WTC11 (cell line): Measurements from ENCODE around the gene VWA7.

Experiments used
- CREB1 ChIP-seq: sonication (generic); formaldehyde crosslinking; IDR thresholded peaks from 2 replicates; pipeline ENCODE4 v1.8.0; 2023; ENCODE audit warnings: mild to moderate bottlenecking, missing genetic modification reagents
- CTCF ChIP-seq: fragments of 200-600 bp; IDR thresholded peaks from 2 replicates; pipeline ENCODE4 v1.8.0; 2022; ENCODE audit warnings: antibody characterized with exemption
- ETV6 ChIP-seq: sonication (generic); formaldehyde crosslinking; IDR thresholded peaks from 2 replicates; pipeline ENCODE4 v1.8.1; 2022; ENCODE audit warnings: mild to moderate bottlenecking, missing genetic modification reagents
- FOXJ3 ChIP-seq: sonication (generic); formaldehyde crosslinking; IDR thresholded peaks from 2 replicates; pipeline ENCODE4 v1.9.0; 2021; ENCODE audit warnings: missing genetic modification reagents, mild to moderate bottlenecking, borderline replicate concordance
- MAX ChIP-seq: sonication (generic); formaldehyde crosslinking; IDR thresholded peaks from 2 replicates; pipeline ENCODE4 v1.8.0; 2022; ENCODE audit warnings: mild to moderate bottlenecking, missing genetic modification reagents
- NFYB ChIP-seq: sonication (generic); formaldehyde crosslinking; conservative IDR thresholded peaks from 2 replicates; pipeline ENCODE4 v1.8.0; 2022; ENCODE audit warnings: low read depth, missing genetic modification reagents
- TP53 ChIP-seq: sonication (generic); formaldehyde crosslinking; IDR thresholded peaks from 2 replicates; pipeline ENCODE4 v1.8.1; 2023; ENCODE audit warnings: mild to moderate bottlenecking, missing genetic modification reagents
- ZMAT4 ChIP-seq: fragments of 250-450 bp; sonication (Bioruptor Pico); IDR thresholded peaks from 2 replicates; pipeline ENCODE4 v1.9.0; 2021; ENCODE audit warnings: mild to moderate bottlenecking
- ZNF121 ChIP-seq: sonication (generic); formaldehyde crosslinking; IDR thresholded peaks from 2 replicates; pipeline ENCODE4 v1.8.0; 2023; ENCODE audit warnings: missing genetic modification reagents
- ZNF232 ChIP-seq: sonication (generic); formaldehyde crosslinking; IDR thresholded peaks from 2 replicates; pipeline ENCODE4 v1.8.0; 2022; ENCODE audit warnings: mild to moderate bottlenecking, missing genetic modification reagents
- TF ChIP-seq, protein P1 (sequence below): sonication (generic); formaldehyde crosslinking; IDR thresholded peaks from 2 replicates; pipeline ENCODE4 v1.8.1; 2023; ENCODE audit warnings: mild to moderate bottlenecking, missing genetic modification reagents
- TF ChIP-seq, protein P2 (sequence below): sonication (generic); formaldehyde crosslinking; IDR thresholded peaks from 2 replicates; pipeline ENCODE4 v1.8.1; 2023; ENCODE audit warnings: mild to moderate bottlenecking, missing genetic modification reagents, moderate library complexity
- TF ChIP-seq, protein P3 (sequence below): sonication (generic); formaldehyde crosslinking; IDR thresholded peaks from 2 replicates; pipeline ENCODE4 v1.8.0; 2022; ENCODE audit warnings: mild to moderate bottlenecking, missing genetic modification reagents

DNA sequence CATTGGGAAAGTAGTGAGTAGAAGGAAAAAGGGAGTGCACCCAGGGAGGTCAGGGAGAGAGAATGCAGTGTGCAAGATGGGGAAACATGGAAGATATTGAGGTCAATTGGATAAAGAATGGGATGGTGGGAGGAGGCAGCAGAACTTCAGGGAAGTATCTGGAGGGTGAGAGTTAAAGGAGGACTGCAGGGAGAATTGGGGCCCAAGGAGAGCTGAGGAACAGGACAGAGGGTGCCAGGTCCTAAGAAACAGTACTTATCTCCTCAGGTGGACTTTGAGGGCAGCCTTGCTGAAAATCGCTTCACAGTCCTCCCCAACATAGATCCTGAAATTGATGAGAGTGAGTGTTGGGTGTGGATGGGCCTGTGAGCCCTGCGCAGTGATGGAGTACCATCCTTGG is 18.8 kb downstream of the VWA7 start:
- TF ChIP-seq CTCF (no peak), FOXJ3 (CRISPR knock-in tag) (no peak), ZMAT4 (no peak), ZNF121 (no peak), CREB1 (CRISPR knock-in tag) (no peak), ETV6 (CRISPR knock-in tag) (no peak), TP53 (no peak), ZNF232 (CRISPR knock-in tag) (no peak), NFYB (CRISPR knock-in tag) (no peak), MAX (CRISPR knock-in tag) (no peak)
- TF ChIP-seq, protein P1, sequence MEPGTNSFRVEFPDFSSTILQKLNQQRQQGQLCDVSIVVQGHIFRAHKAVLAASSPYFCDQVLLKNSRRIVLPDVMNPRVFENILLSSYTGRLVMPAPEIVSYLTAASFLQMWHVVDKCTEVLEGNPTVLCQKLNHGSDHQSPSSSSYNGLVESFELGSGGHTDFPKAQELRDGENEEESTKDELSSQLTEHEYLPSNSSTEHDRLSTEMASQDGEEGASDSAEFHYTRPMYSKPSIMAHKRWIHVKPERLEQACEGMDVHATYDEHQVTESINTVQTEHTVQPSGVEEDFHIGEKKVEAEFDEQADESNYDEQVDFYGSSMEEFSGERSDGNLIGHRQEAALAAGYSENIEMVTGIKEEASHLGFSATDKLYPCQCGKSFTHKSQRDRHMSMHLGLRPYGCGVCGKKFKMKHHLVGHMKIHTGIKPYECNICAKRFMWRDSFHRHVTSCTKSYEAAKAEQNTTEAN (CRISPR knock-in tag): no peak
- TF ChIP-seq, protein P2, sequence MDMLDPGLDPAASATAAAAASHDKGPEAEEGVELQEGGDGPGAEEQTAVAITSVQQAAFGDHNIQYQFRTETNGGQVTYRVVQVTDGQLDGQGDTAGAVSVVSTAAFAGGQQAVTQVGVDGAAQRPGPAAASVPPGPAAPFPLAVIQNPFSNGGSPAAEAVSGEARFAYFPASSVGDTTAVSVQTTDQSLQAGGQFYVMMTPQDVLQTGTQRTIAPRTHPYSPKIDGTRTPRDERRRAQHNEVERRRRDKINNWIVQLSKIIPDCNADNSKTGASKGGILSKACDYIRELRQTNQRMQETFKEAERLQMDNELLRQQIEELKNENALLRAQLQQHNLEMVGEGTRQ (CRISPR knock-in tag): no peak
- TF ChIP-seq, protein P3, sequence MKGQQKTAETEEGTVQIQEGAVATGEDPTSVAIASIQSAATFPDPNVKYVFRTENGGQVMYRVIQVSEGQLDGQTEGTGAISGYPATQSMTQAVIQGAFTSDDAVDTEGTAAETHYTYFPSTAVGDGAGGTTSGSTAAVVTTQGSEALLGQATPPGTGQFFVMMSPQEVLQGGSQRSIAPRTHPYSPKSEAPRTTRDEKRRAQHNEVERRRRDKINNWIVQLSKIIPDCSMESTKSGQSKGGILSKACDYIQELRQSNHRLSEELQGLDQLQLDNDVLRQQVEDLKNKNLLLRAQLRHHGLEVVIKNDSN (CRISPR knock-in tag): no peak
